PC-9 (cell line): ENCODE measurements around the gene NFKB1. TPM values are rescaled to one million over a fixed set of nuclear protein-coding genes. Genes with fewer than 3 reads are reported as not detected.

Source experiments
- BruUV-seq: library from RNA; stranded (reverse); fragments of 400-500 nt; replicated peaks from 2 replicates; lab custom pipeline; 2021; lab: Mats Ljungman, UMichigan
- CTCF ChIA-PET: fragments of 300-600 bp; sonication (Branson Sonifier 250); formaldehyde crosslinking; loops from one replicate; lab custom pipeline; 2022; ENCODE audit warnings: antibody characterized with exemption; lab: Charles Lee
- POLR2A ChIA-PET: fragments of 300-600 bp; sonication (Branson Sonifier 250); formaldehyde crosslinking; loops from one replicate; lab custom pipeline; 2022; ENCODE audit warnings: antibody characterized with exemption; ENCODE audit not compliant: unreplicated experiment; lab: Charles Lee
- DNase-seq, 2 experiments: peaks; one replicate each; pipeline versions ENCODE4 v3.0.0 to v3.0.0-alpha.2; 2015 to 2022; ENCODE audit warnings: mixed read lengths in 1 of 2
- H2AFZ ChIP-seq: fragments of 200-600 bp; sonication (generic); 2 replicates; pipeline ENCODE4 v1.8.1; 2017; ENCODE audit warnings: antibody characterized with exemption
- H3F3A ChIP-seq: fragments of 200-600 bp; sonication (generic); 2 replicates; pipeline ENCODE4 v1.8.1; 2017; ENCODE audit warnings: antibody characterized with exemption, mild to moderate bottlenecking, low read depth; ENCODE audit not compliant: insufficient read depth
- H3K27ac ChIP-seq: fragments of 200-600 bp; sonication (generic); 2 replicates; pipeline ENCODE4 v1.6.1; 2016; ENCODE audit warnings: mixed run types
- H3K27me3 ChIP-seq: fragments of 200-600 bp; sonication (generic); 2 replicates; pipeline ENCODE4 v1.6.1; 2016; ENCODE audit warnings: low read depth, mixed run types; ENCODE audit not compliant: insufficient read depth
- H3K36me3 ChIP-seq: fragments of 200-600 bp; sonication (generic); 2 replicates; pipeline ENCODE4 v1.6.1; 2016; ENCODE audit warnings: low read depth, mixed run types
- H3K4me1 ChIP-seq: fragments of 200-600 bp; sonication (generic); replicated peaks from 2 replicates; pipeline ENCODE4 v1.6.1; 2016; ENCODE audit warnings: mixed run types; ENCODE audit not compliant: insufficient read depth
- H3K4me2 ChIP-seq: fragments of 200-600 bp; sonication (generic); 2 replicates; pipeline ENCODE4 v1.6.1; 2017; ENCODE audit warnings: mixed run types
- H3K4me3 ChIP-seq: fragments of 200-600 bp; sonication (generic); 2 replicates; pipeline ENCODE4 v1.6.1; 2016; ENCODE audit warnings: mixed run types
- H3K79me2 ChIP-seq: fragments of 200-600 bp; sonication (generic); 2 replicates; pipeline ENCODE4 v1.6.1; 2017; ENCODE audit warnings: low read depth, mixed run types
- H3K9me2 ChIP-seq: fragments of 200-600 bp; sonication (generic); 2 replicates; pipeline ENCODE4 v1.8.1; 2017; ENCODE audit warnings: mild to moderate bottlenecking; ENCODE audit not compliant: insufficient read depth
- H3K9me3 ChIP-seq: fragments of 200-600 bp; sonication (generic); 2 replicates; pipeline ENCODE4 v1.8.1; 2016; ENCODE audit warnings: low read depth; ENCODE audit not compliant: insufficient read depth
- H4K20me1 ChIP-seq: fragments of 200-600 bp; sonication (generic); 2 replicates; pipeline ENCODE4 v1.8.1; 2017; ENCODE audit not compliant: insufficient read depth
- CTCF ChIP-seq: fragments of 200-600 bp; sonication (generic); conservative IDR thresholded peaks from 2 replicates; pipeline ENCODE4 v1.6.1; 2017; ENCODE audit warnings: mixed run types, antibody characterized with exemption, mild to moderate bottlenecking, moderate library complexity
- EZH2 ChIP-seq: fragments of 200-600 bp; sonication (generic); IDR thresholded peaks from 2 replicates; pipeline ENCODE4 v1.8.0; 2017; ENCODE audit warnings: antibody characterized with exemption, low read depth
- intact Hi-C: fragments of 100-400 bp; cut with micrococcal nuclease; formaldehyde crosslinking; loops from one replicate; pipeline ENCODE4 v1.10.0; 2022; ENCODE audit not compliant: unreplicated experiment
- total RNA-seq: library from RNA; stranded (reverse); gene quantifications from 2 replicates; pipeline ENCODE4 v1.2.3, GENCODE V29; 2021

The NFKB1 gene
- total RNA-seq, 1 experiment from 2014 or later = 11.6 TPM

- ChIA-PET CTCF (no interaction called here), POLR2A (no interaction called here)
- no peaks in the 10 kb centered on the region for H3F3A ChIP-seq
- H3K79me2 ChIP-seq = no peaks in the 10 kb centered on the region
- H3K27me3 ChIP-seq = no peaks in the 10 kb centered on the region
- H3K4me2 ChIP-seq = no peak overlapping the region
- no peaks in the 10 kb centered on the region for H3K4me1 ChIP-seq
- intact Hi-C loops = no loop called here
- H3K9me3 ChIP-seq = no peaks in the 10 kb centered on the region
- no peaks in the 10 kb centered on the region for H4K20me1 ChIP-seq
- TF ChIP-seq CTCF (no peak), EZH2 (no peak)
- H3K4me3 ChIP-seq = no peak overlapping the region
- H3K9me2 ChIP-seq = no peaks in the 10 kb centered on the region
- no TSS peak for BruUV-seq
- no peak for DNase-seq
- no peak overlapping the region for H3K27ac ChIP-seq
- no peak overlapping the region for H2AFZ ChIP-seq
- no peaks in the 10 kb centered on the region for H3K36me3 ChIP-seq
Observed at GRCh38 chr4:102585329-102585728, 84.2 kb downstream of the NFKB1 start.

GRCh38 chr4:102586002-102586643 is 85.0 kb downstream of the NFKB1 start:
- no peaks in the 10 kb centered on the region for H3K36me3 ChIP-seq
- intact Hi-C loops = no loop called here
- no TSS peak for BruUV-seq
- H2AFZ ChIP-seq = no peak overlapping the region
- POLR2A ChIA-PET = no interaction called here
- H3K79me2 ChIP-seq = no peaks in the 10 kb centered on the region
- CTCF ChIA-PET = no interaction called here
- H3K27ac ChIP-seq = no peak overlapping the region
- H4K20me1 ChIP-seq = no peaks in the 10 kb centered on the region
- no peak overlapping the region for H3K4me3 ChIP-seq
- H3K4me2 ChIP-seq = no peak overlapping the region
- H3K9me2 ChIP-seq = no peaks in the 10 kb centered on the region
- H3K27me3 ChIP-seq = no peaks in the 10 kb centered on the region
- TF ChIP-seq EZH2 (no peak), CTCF (no peak)
- H3K9me3 ChIP-seq = no peaks in the 10 kb centered on the region
- no peak for DNase-seq
- H3K4me1 ChIP-seq = no peaks in the 10 kb centered on the region
- no peaks in the 10 kb centered on the region for H3F3A ChIP-seq

DNA sequence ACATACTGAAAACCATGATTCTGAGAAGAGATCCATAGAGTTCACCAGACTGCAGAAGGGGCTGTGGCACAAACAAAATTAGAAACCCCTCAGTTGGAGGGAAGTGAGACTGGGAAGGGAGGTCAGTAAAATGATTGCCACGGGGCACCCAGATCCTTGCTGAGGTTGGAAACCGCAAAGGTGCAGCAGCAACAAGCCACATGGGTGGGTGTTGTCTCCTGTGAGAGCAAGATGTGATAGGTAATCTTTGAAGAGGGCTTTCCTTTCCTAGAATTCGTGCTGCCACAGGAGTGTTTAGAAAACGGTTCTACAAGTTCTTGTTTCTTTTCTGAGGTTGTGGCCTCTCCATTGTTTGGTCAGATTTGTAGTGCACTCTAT is 85.5 kb downstream of the NFKB1 start:
- DNase-seq = no peak
- no peak overlapping the region for H2AFZ ChIP-seq
- no peaks in the 10 kb centered on the region for H3K36me3 ChIP-seq
- CTCF ChIA-PET = no interaction called here
- H3K4me2 ChIP-seq = no peak overlapping the region
- no peaks in the 10 kb centered on the region for H3K9me3 ChIP-seq
- H3K27ac ChIP-seq = no peak overlapping the region
- no peaks in the 10 kb centered on the region for H3K9me2 ChIP-seq
- intact Hi-C loops = no loop called here
- POLR2A ChIA-PET = no interaction called here
- no TSS peak for BruUV-seq
- no peak overlapping the region for H3K4me3 ChIP-seq
- no peaks in the 10 kb centered on the region for H3F3A ChIP-seq
- no peaks in the 10 kb centered on the region for H3K27me3 ChIP-seq
- no peaks in the 10 kb centered on the region for H4K20me1 ChIP-seq
- no peaks in the 10 kb centered on the region for H3K79me2 ChIP-seq
- no peaks in the 10 kb centered on the region for H3K4me1 ChIP-seq
- no peak for TF ChIP-seq EZH2
- TF ChIP-seq CTCF = no peak
